Measurements from ENCODE around the gene RBFOX2. TPM values are rescaled to one million over a fixed set of nuclear protein-coding genes. Genes with fewer than 3 reads are reported as not detected.

The RBFOX2 gene
- total RNA-seq, 3 donors from 2014 or later: 5.6 to 6.9 (median 6.5) TPM

GRCh38 chr22:35985371-35985770 lies 43.3 kb downstream of the RBFOX2 start:
- H3K36me3 Mint-ChIP-seq (ENCODE audit: insufficient read depth): no peaks in the 10 kb centered on the region
- no peak overlapping the region for H3K4me3 Mint-ChIP-seq
- no peak for ATAC-seq
- H3K9me3 Mint-ChIP-seq: no peaks in the 10 kb centered on the region
- no peak for DNase-seq
- H3K27me3 Mint-ChIP-seq (ENCODE audit: low read depth): peaks cover 11% of the 10 kb centered on the region
- no peaks in the 10 kb centered on the region for H3K4me1 Mint-ChIP-seq (ENCODE audit: low read depth)

GRCh38 chr22:35984183-35985175 lies 44.1 kb downstream of the RBFOX2 start:
- Mint-ChIP-seq H3K4me1 (ENCODE audit: low read depth) (no peaks in the 10 kb centered on the region), H3K4me3 (no peak overlapping the region), H3K36me3 (ENCODE audit: insufficient read depth) (no peaks in the 10 kb centered on the region), H3K9me3 (no peaks in the 10 kb centered on the region), H3K27me3 (ENCODE audit: low read depth) (peaks cover 11% of the 10 kb centered on the region)
- DNase-seq (no peak), ATAC-seq (no peak)

- Mint-ChIP-seq H3K36me3 (ENCODE audit: insufficient read depth) (no peaks in the 10 kb centered on the region), H3K9me3 (no peaks in the 10 kb centered on the region), H3K4me1 (ENCODE audit: low read depth) (no peaks in the 10 kb centered on the region), H3K4me3 (no peak overlapping the region), H3K27me3 (ENCODE audit: low read depth) (peaks cover 11% of the 10 kb centered on the region)
- DNase-seq: no peak
- no peak for ATAC-seq
Measured at GRCh38 chr22:35981900-35982299, 46.7 kb downstream of the RBFOX2 start.

GRCh38 chr22:35978889-35979288 lies 49.7 kb downstream of the RBFOX2 start:
- H3K36me3 Mint-ChIP-seq (ENCODE audit: insufficient read depth): no peaks in the 10 kb centered on the region
- peaks cover 13% of the 10 kb centered on the region for H3K27me3 Mint-ChIP-seq (ENCODE audit: low read depth)
- H3K4me3 Mint-ChIP-seq: no peak overlapping the region
- no peaks in the 10 kb centered on the region for H3K9me3 Mint-ChIP-seq
- no peaks in the 10 kb centered on the region for H3K4me1 Mint-ChIP-seq (ENCODE audit: low read depth)
- DNase-seq (no peak), ATAC-seq (no peak)

- peaks cover 12% of the 10 kb centered on the region for H3K27me3 Mint-ChIP-seq (ENCODE audit: low read depth)
- H3K4me3 Mint-ChIP-seq: no peak overlapping the region
Measured at GRCh38 chr22:35978201-35978600, 50.4 kb downstream of the RBFOX2 start.

GRCh38 chr22:35977136-35977535 lies 51.5 kb downstream of the RBFOX2 start:
- H3K9me3 Mint-ChIP-seq: no peaks in the 10 kb centered on the region
- no peaks in the 10 kb centered on the region for H3K4me1 Mint-ChIP-seq (ENCODE audit: low read depth)
- H3K4me3 Mint-ChIP-seq: no peak overlapping the region
- peaks cover 7% of the 10 kb centered on the region for H3K27me3 Mint-ChIP-seq (ENCODE audit: low read depth)
- H3K36me3 Mint-ChIP-seq (ENCODE audit: insufficient read depth): no peaks in the 10 kb centered on the region
- no peak for DNase-seq
- no peak for ATAC-seq

More at GRCh38 chr22:35978201-35978600, 50.4 kb downstream of the RBFOX2 start:
- Mint-ChIP-seq H3K9me3 (no peaks in the 10 kb centered on the region), H3K4me1 (ENCODE audit: low read depth) (no peaks in the 10 kb centered on the region), H3K36me3 (ENCODE audit: insufficient read depth) (no peaks in the 10 kb centered on the region)
- DNase-seq: no peak
- no peak for ATAC-seq

GRCh38 chr22:35973388-35973787 lies 55.2 kb downstream of the RBFOX2 start:
- DNase-seq (no peak), ATAC-seq (no peak)
- H3K9me3 Mint-ChIP-seq: no peaks in the 10 kb centered on the region
- peaks cover 7% of the 10 kb centered on the region for H3K27me3 Mint-ChIP-seq (ENCODE audit: low read depth)
- no peaks in the 10 kb centered on the region for H3K36me3 Mint-ChIP-seq (ENCODE audit: insufficient read depth)
- H3K4me1 Mint-ChIP-seq (ENCODE audit: low read depth): no peaks in the 10 kb centered on the region
- no peak overlapping the region for H3K4me3 Mint-ChIP-seq

- DNase-seq: no peak
- no peak for ATAC-seq
Measured at GRCh38 chr22:35972559-35972958, 56.1 kb downstream of the RBFOX2 start.

GRCh38 chr22:35971456-35972119 lies 57.0 kb downstream of the RBFOX2 start:
- DNase-seq: no peak
- Mint-ChIP-seq H3K4me1 (ENCODE audit: low read depth) (no peaks in the 10 kb centered on the region), H3K27me3 (ENCODE audit: low read depth) (peaks cover 16% of the 10 kb centered on the region), H3K9me3 (no peaks in the 10 kb centered on the region), H3K4me3 (no peak overlapping the region), H3K36me3 (ENCODE audit: insufficient read depth) (no peaks in the 10 kb centered on the region)
- no peak for ATAC-seq

More at GRCh38 chr22:35972559-35972958, 56.1 kb downstream of the RBFOX2 start:
- Mint-ChIP-seq H3K36me3 (ENCODE audit: insufficient read depth) (no peaks in the 10 kb centered on the region), H3K27me3 (ENCODE audit: low read depth) (peaks cover 12% of the 10 kb centered on the region), H3K4me1 (ENCODE audit: low read depth) (no peaks in the 10 kb centered on the region), H3K9me3 (no peaks in the 10 kb centered on the region), H3K4me3 (no peak overlapping the region)

GRCh38 chr22:35970616-35971455 lies 57.8 kb downstream of the RBFOX2 start:
- H3K9me3 Mint-ChIP-seq: no peaks in the 10 kb centered on the region
- H3K4me3 Mint-ChIP-seq: no peak overlapping the region
- no peaks in the 10 kb centered on the region for H3K36me3 Mint-ChIP-seq (ENCODE audit: insufficient read depth)
- H3K27me3 Mint-ChIP-seq (ENCODE audit: low read depth): peaks cover 10% of the 10 kb centered on the region
- DNase-seq (no peak), ATAC-seq (no peak)
- no peaks in the 10 kb centered on the region for H3K4me1 Mint-ChIP-seq (ENCODE audit: low read depth)

- Mint-ChIP-seq H3K36me3 (ENCODE audit: insufficient read depth) (no peaks in the 10 kb centered on the region), H3K4me3 (no peak overlapping the region), H3K4me1 (ENCODE audit: low read depth) (no peaks in the 10 kb centered on the region), H3K27me3 (ENCODE audit: low read depth) (peaks cover 8% of the 10 kb centered on the region), H3K9me3 (no peaks in the 10 kb centered on the region)
- no peak for DNase-seq
- ATAC-seq: no peak
Measured at GRCh38 chr22:35967046-35967397, 61.6 kb downstream of the RBFOX2 start.

- Mint-ChIP-seq H3K4me3 (no peak overlapping the region), H3K4me1 (ENCODE audit: low read depth) (no peaks in the 10 kb centered on the region), H3K27me3 (ENCODE audit: low read depth) (peaks cover 13% of the 10 kb centered on the region), H3K9me3 (no peaks in the 10 kb centered on the region), H3K36me3 (ENCODE audit: insufficient read depth) (no peaks in the 10 kb centered on the region)
- no peak for DNase-seq
- no peak for ATAC-seq
Measured at GRCh38 chr22:35966314-35967045, 62.1 kb downstream of the RBFOX2 start.

- peaks cover 23% of the 10 kb centered on the region for H3K27me3 Mint-ChIP-seq (ENCODE audit: low read depth)
- DNase-seq (no peak), ATAC-seq (no peak)
- H3K36me3 Mint-ChIP-seq (ENCODE audit: insufficient read depth): no peaks in the 10 kb centered on the region
- no peaks in the 10 kb centered on the region for H3K9me3 Mint-ChIP-seq
- no peak overlapping the region for H3K4me3 Mint-ChIP-seq
- H3K4me1 Mint-ChIP-seq (ENCODE audit: low read depth): no peaks in the 10 kb centered on the region
Measured at GRCh38 chr22:35963237-35963810, 65.3 kb downstream of the RBFOX2 start.

Data from activated T-cell treated with anti-CD3 and anti-CD28 coated beads, Interleukin-2, amount 50 U/mL, for 4 hours (primary cell).